Vagina (tissue), 2 donors: Measurements from ENCODE around the gene RYR2.

Experiments
- POLR2A ChIP-seq, 2 donors: fragments of 450-650 bp; IDR thresholded peaks; one replicate each; pipeline ENCODE4 v1.6.1; 2017; ENCODE audit warnings: antibody characterized with exemption in 2 of 2, mild to moderate bottlenecking in 2 of 2, moderate library complexity in 2 of 2
- TF ChIP-seq, protein P1 (sequence below), 3 experiments: fragments of 450-650 bp in 2 of 3; fragments of 200-600 bp in 1 of 3; sonication (generic) in 1 of 3; IDR thresholded peaks; one replicate each; pipeline ENCODE4 v1.5.1; 2017 to 2019; ENCODE audit warnings: antibody characterized with exemption in 3 of 3, mild to moderate bottlenecking in 2 of 3, moderate library complexity in 2 of 3

DNA sequence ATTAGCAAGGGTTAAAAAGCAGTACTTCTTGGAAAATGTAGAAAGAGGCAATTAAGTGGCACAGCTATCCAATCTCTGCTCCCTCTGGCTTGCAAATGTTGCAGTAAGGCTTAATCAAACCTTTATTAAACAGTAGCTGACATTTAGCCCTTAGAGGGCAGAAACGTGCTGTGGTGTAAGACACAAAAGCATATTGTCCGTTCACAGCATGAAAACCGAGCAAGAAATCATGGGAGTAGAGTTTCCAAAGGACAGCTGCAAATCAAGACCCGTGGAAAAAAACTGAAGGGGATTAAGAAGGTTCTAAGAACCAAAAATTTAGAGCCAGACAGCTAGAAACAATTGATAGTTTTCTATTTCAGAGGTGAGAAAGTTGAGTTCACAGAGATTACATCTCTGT lies 835.6 kb downstream of the RYR2 start:
- TF ChIP-seq, protein P1, sequence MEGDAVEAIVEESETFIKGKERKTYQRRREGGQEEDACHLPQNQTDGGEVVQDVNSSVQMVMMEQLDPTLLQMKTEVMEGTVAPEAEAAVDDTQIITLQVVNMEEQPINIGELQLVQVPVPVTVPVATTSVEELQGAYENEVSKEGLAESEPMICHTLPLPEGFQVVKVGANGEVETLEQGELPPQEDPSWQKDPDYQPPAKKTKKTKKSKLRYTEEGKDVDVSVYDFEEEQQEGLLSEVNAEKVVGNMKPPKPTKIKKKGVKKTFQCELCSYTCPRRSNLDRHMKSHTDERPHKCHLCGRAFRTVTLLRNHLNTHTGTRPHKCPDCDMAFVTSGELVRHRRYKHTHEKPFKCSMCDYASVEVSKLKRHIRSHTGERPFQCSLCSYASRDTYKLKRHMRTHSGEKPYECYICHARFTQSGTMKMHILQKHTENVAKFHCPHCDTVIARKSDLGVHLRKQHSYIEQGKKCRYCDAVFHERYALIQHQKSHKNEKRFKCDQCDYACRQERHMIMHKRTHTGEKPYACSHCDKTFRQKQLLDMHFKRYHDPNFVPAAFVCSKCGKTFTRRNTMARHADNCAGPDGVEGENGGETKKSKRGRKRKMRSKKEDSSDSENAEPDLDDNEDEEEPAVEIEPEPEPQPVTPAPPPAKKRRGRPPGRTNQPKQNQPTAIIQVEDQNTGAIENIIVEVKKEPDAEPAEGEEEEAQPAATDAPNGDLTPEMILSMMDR (IDR thresholded peaks at IDR 0.05): no peak
- TF ChIP-seq POLR2A (IDR thresholded peaks at IDR 0.05): no peak
